OCI-M2 (cell line): ENCODE data around the gene EPS15.
"Not testable (repeated sequence)": the region's sequence is repeated elsewhere in the genome, so short reads cannot be mapped to it uniquely, and the experiment has no call there.

Experiments used
- DNase-seq: peaks from one replicate; lab custom pipeline; 2025; ENCODE audit not compliant: unreplicated experiment; lab: John Stamatoyannopoulos, UW

EPS15 gene

DNA sequence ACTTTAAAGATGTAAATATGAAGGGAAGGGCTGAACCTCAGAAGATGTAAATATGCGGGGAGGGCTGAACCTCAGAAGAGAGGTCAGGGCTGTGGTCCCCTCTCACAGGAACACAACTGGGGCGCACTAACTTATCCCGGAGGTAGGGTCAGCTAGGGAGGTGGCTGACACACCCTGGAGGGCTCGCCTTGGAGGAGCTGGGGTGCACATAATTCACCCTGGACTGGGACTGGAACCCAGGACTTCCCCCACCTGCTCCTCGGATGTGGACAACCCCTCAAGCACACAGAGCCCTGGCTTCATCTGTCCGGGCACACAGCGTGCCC lies 174.8 kb downstream of the EPS15 start:
- DNase-seq: no peak

DNA sequence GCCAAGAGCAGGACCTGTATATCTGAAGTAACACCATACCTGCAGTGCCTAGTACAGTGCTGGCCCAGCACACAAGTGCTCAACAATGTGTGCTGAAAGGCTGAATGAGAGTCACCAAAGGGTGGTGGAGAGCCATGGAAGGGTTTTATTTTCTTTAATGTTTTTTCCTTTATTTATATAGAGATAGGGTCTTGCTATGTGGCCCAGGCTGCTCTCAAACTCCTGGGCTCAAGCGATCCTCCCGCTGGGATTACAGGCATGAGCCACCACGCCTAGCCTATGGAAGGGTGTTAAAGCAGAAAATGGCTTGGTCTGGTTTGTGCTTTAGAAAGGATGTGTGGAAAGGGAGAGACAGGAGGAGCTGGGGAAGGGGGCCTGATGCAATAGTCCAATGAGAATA lies 175.4 kb downstream of the EPS15 start:
- DNase-seq: no peak

DNA sequence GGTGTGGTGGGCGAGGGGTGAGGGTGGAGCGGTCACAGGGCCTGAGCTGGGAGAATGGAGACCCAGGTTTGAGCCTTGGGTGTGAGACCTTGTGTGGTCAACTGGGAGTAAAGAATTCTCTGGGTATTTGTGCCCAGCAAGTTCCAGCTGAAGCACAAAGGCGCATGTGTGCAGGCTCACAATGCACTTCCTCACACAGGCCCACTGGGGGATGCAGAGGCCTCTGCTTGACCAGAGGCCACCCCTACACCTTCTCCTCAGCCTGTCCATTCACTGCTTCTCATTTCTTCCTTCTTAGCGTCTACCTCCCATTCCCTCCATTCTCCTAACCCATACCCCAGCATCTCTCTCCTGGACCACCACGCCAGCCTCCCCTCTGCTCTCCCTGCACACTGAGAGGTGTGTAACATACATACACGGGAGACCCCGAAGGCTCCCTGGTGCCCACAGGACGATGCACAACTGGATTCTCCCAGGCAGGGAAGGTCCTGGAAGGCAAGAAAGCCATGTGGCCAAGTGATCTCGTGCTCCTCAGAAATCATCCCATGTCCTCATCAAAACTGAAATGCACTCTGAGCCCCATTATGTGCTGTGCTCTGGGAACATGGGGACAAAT lies 176.4 kb downstream of the EPS15 start:
- DNase-seq: no peak

DNA sequence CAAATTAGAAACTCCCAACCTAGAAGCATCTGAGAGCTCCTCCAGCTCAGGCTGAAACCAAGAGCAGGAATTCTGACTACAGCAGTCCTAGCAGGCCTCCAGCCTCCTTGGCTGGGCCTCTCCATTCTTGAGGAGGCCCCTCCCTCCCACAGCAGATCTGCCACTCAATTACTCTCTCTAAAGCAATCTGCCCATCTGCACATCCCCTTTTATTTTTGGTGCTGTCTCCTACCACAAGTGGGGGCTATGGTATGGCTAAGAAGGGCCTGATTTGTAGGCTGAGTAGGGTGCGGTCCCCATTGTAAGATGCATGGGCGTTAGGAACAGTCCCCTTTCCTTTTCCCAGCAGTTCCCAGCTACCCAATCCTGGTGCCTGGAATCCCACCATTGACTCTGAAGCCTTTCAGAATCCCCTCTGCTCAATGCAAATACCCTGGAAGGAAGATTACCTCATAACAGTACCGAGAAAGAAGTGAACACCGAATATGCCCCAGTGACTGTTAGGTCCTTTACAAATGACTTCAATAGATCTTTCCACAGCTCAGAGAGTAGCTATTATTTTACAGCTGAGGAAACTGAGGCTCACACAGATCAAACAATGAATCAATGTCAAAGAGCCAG lies 177.1 kb downstream of the EPS15 start:
- no peak for DNase-seq

DNA sequence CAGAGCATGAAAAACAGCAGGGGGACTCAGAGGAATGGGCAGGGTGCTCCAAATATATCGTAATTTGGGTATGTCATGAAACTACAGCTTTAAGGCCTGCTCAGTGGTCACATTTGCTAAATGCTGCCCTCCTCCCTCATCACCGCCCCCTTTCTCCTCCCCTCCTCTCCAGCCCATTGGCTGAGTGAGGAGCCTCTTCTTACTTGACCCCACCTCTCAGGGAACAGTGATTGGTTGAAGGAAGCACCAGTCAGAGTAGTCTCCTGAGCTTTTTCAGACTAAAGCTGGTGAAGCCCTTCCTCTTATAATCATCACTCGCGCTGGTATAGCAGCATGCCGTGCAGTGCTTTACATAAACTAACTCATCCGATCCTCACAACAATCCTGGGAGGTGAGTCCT lies 178.7 kb downstream of the EPS15 start:
- no peak for DNase-seq

DNA sequence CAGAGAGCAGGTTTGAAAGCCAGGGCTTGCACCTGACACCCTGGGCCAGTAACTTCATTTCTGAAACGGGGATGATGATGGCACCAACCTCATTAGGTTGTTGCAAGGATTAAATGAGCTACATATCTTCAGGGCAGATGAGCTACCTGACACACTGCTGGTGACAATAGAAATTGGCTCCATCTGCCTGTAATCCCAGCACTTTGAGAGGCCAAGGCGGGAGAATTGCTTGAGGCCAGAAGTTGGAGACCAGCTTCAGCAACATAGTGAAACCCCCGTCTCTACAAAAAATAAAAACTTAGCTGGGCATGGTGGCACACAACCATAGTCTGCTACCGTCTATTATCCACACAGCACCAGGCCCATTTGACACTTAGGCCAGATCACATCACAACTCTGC lies 182.4 kb downstream of the EPS15 start:
- no peak for DNase-seq

DNA sequence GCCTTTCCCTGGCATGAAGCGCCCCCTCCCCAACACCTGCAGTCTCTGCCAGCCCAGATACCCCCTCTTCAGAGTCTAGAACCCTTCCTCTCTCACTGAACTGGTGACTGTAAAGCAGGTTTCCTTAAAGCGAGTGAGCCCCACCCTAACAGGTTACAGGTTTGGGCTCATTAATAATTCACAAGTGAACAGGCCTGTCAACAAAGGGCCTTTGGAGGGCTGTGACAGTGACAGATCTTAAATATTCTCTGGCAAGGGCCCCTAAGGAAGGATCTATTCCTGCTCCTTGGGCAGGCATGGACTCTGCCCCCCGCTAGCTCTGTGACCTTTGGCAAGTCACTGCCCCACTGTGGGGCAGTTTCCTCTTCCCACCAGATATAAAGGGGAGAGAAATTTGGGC lies 183.1 kb downstream of the EPS15 start:
- no peak for DNase-seq

DNA sequence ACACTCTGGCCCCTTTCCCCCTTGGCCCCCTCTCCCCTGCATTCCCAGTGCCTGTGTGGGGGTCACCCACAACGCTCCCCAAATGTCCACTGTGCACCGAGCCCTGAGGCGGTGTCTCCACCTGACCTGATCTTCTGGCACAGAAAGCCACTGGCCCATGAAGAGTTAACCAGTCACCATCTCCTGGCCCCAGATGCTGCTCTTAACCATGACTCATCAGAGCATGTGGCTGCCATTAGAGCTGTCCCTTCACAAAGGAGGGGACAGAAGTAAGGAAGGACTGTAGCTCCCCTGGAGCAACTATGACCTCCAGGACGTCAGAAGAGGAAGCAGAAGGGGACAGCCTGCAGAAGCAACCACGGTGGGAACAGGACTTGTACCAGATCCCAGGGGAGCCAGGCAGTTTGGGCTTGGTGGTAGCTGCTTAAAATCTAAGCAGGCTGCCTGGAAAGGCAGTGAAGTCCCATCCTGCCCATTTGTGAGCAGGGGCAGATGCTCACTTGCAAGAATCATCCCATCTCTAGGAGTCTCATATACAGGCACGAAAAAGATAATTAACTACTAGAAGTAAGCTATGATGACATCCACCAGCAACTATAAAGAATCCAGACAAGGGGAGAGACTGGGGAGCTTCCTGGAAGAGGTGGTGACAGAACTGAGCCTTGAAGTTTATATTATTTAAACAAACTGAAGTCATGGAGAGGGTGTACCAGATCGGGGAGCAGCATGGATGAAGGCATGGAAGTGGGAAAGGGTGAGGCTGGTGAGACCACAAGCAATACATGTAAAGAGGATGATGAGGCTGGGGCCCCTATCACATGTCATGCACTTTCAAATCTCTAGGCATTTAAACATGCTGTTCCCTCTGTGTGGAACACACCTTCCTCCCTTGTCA lies 187.6 kb downstream of the EPS15 start:
- no peak for DNase-seq

DNA sequence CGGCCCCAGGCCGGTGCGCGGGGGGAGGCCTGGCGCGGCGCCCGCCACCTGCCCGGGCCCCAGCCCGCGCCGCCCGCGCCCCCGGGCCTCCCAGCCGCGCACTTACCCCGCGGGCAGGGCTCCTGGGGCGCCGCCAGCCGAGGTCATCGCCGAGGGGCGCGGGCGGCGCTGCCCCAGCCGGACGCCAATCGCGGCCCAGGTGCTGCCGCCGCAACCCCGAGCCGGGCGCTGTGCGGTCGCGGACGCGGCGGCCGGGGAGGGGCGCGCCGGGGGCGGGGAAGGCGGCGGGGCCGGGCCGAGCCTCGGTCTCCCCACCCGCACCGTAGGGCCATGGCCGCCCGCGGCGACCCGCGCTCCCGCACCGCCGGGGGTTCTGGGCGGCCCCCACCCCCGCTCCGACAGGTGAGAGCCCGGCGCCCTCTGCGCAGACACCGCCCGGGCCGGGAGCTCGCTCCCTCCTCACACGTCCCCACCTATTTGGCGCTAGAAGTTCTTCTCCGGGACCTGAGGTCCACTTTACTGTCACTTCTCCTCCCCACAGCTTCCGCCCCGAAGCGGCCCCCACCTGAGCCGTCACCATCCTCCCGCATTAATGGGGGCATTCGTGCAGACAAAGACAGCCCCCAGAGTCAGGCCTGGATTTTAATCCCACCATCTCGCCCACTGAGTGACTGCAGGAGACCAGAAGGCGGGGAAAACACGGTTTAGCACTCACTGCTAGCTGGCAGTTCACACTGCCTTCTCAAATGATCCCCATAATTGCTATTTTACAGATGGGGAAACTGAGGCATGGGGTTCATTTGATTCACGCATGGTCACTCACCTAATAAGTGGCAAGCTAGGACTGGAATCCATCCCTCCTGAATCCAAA lies 188.5 kb downstream of the EPS15 start, which contains the start of gene TTC39A:
TTC39A (minus strand) TSS at position 232 of the 871 bp plus-strand sequence; CDS start at position 147, 85 bp downstream.
- DNase-seq: no peak

DNA sequence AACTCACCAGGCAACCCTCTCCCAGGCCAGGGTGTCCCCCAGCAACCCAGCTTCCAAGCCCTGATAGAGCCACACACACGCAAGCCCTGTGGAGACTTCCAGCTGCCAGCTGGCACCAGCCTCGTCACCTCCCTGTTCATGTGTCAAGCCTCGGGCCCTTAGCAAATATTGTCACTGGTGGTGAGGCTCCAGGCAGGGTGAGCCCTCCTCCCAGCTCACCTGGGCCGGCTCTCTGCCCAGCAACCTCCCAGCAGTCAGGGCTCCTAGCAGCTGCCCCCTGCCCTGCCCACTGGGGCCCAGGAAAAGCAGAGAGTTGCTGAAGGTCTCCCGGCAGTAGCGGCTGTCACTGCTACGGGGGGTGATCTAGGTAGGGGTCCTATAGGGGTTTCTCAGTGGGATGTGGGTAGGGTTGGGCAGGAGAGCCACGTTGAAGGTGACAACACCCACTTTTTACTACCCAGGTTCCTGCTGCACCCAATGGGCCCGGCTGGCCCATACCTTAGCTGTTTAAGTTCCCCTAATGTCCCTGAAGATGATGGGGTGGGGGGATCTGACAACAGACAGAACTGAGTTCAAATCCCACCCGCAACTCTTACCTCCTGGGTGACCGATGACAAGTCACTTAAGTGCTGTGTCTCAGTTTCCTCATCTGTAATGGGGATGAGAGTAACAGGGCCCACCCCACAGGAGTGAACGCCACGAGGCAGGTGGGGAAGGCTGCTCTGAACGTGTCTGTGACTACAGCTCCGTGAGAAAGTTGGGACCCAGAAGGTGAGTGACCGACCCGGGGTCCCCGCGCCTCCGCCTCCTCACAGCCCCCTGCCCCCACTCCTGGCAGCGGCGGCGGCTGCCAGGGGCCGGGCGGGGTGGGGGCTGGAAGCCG lies 189.4 kb downstream of the EPS15 start:
- no peak for DNase-seq

DNA sequence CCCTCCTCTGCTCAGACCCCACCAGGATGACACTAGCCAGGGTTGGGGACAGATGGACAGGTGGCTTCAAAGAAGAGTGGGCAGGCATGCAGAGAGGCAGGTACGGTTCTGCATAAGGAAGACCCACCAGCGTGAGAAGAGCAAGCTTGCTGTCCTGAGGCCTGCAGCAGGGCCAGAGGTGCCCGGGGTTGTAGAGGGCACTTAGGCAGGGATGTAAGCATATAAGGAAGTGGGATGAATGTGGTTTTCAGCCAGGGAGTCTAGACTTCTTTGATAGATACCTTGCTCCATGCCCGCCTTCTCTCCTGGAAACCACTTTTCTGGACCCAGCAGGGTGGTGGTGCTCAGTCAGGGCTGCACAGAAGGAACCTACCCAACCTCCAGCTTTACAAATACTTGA lies 190.1 kb downstream of the EPS15 start:
- no peak for DNase-seq

DNA sequence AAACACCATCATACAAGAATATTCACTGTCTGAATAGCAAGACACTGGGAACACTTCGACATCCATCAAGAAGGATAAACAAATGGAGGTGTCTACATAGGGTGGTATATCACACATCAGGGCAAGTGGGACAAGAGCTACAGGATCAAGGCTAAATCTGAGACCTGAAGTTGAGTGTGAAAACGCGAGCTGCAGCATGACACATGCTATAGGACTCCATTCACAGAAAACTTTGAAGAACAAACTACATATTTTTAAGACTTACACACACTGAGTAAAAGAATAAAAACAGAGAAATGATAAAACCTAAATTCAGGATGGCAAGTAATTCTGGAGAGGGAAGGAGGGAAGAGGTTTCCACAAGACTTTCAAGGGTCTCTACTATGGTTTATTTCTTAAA lies 190.8 kb downstream of the EPS15 start:
- DNase-seq: no peak

DNA sequence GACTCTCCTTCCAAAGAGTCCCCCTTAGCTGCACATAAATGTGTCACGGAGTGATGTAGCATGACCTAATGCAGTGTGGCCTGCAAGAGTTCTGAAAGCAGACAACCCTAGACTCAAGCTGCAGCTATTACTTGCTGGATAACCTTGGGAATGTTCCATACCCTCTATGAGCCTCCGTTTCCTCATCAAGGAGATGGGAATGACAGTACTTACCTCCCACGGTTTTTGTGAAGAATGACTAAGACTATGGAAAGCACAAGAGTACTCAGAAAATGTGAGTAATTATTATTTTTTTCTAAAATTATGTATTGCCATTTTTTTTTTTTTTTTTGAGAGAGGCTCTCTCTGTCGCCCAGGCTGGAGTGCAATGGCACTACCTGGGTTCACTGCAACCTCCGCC lies 191.7 kb downstream of the EPS15 start:
- DNase-seq: no peak

DNA sequence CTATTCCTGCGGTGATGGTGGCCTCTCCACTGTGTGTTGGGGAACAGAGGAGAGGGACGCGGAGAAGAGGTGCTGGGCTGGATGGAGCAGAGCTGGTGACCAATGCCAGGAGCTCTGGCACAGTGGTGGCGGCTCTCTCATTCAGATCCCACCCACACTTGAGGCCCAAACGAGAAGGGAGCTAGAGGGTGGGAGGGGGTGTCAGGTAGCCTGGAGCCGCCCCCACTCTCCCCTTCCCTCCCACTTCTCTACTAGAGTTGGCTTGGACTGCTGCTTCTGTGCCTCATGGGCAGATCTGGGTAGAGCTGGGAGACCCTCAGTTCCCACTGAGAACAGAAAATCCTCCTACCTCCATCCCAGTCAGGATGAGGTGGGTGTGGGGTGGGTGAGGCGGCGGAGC lies 192.2 kb downstream of the EPS15 start:
- DNase-seq: no peak

DNA sequence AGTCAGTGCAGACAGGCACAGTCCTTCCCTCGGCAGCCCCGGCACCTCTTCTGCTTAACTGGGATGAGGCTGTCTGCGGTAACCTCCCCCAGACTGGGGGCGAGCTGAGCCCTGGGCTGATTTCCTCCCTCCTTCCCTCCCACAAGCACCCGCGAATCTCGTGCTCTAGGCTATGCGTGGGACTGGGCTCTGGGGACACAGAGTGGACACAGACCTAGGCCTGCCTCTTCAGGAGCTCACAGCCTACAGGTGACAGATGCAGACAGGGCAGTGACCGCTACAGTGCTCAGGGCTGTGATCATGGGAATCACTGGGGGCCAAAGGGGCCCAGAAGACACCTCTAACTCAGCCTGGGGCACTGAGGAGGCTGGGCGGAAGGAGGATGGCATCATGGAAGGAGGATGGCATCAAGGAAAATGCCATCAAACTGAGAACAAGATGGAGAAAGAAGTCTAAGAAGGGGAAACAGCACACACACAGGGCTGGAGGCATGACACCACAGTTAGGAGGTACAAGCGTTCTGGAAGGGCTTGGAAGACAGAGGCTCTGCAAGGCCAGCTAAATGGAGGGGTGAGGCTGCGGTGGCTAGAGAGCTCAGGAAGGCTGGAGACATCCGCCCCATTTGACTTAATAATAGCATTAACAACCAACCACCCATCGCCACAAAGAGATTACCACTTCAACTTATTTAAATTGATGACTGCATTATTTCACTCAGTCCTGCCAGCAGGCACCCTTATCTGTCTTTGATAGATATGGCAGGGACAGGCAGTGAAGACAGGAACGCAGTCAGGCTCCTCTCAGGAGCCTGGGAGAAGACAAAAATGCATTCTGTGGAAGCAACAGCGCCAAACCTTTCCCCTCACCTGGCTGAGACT lies 192.9 kb downstream of the EPS15 start:
- DNase-seq: no peak

DNA sequence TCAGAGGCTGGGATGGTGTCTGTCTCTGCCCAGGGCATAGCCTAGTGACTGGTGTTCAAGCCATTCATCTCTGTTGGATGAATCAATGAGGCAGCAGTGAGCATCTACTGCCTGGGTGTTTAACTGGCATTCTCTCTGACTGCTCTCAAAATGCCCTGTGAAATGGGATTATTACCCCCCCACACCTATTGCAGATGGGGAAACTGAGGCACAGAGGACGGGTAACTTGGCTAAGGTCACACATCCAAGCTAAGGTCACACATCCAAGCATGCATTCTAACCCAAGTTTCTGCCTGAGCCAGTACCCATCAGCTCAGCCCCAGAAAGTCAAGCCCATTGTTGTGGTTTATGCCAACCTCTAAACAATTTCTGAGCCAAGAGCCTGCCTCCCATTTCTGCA lies 193.7 kb downstream of the EPS15 start:
- DNase-seq: no peak

DNA sequence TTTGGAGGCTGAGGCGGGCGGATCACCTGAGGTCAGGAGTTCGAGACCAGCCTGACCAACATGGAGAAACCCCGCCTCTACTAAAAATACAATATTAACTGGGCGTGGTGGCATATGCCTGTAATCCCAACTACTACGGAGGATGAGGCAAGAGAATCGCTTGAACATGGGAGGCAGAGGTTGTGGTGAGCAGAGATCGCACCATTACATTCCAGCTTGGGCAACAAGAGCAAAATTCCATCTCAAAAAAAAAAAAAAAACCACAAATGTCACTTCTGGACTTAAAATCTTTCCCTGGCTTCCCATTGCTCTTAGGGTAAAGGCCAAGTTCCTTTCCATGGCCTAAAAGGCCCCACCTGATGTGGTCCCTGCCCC lies 194.1 kb downstream of the EPS15 start:
- not testable (repeated sequence) for DNase-seq

DNA sequence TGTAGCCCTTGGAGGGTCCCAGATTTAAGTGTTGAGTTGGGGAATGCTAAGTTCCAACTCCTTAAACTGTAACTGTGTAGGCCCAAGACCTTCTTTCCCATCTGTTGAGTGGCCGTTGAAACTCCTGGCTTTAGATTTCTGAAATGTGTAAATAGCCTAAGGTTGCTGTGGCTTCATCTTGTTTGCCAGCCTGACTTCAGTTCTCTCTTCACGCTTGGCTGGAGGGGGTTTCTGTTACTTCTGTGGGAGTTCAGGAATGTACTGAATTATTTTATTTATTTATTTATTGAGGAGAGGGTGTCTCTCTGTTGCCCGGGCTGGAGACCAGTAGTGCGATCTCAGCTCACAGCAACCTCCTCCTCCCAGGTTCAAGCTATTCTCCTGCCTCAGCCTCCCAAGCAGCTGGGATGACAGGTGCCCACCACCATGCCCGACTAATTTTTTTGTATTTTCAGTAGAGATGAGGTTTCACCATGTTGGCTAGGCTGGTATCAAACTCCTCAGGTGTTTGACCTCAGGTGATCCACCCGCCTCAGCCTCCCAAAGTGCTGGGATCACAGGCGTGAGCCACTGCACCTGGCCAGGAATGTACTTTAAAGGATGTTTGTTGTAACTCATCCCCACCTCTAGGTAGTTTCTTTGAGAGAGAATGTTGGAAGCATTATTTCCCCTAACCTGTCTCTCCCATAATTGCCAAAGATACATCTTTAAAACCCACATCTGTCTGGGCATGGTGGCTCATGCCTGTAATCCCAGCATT lies 194.6 kb downstream of the EPS15 start:
- no peak for DNase-seq

DNA sequence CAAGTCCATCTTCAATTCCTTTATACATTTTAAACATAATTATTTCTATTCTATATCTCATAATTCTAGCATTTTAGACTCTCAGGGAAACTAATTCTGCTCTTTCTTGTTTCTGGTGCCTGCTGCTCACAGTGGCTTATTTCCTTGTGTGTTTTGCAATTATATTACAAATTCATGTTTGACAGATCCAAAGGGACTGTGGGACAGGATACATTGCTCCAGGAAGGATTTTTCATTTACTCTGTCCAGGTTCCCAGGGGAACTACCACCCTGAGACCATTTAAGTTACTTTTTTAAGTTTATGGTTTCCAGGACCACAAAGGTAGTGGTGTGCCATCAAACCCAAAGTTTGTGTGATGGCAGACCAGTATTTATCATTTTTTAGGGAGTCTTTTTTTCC lies 195.3 kb downstream of the EPS15 start:
- DNase-seq: no peak
